GM12874 (cell line): ENCODE results near the gene ASB6.

Experiments
- CTCF ChIP-seq: IDR thresholded peaks from 2 replicates; pipeline ENCODE4 v1.5.1; 2011; ENCODE audit warnings: low read depth, mild to moderate bottlenecking, control low read depth, low read length, moderate library complexity; ENCODE audit not compliant: insufficient read depth

The ASB6 gene

GRCh38 chr9:129585352-129585751 lies 56.6 kb downstream of the ASB6 start:
- no peak for TF ChIP-seq CTCF
